GM11168 (cell line): Measurements from ENCODE around the gene PCDHB15.
"Not testable (repeated sequence)": the region's sequence is repeated elsewhere in the genome, so short reads cannot be mapped to it uniquely, and the experiment has no call there.

Experiments used
- in situ Hi-C: fragments of 300-500 bp; cut with MboI; formaldehyde crosslinking; loops from one replicate; pipeline ENCODE4 v1.12.0; 2022; ENCODE audit warnings: low sequenced_read_pairs; ENCODE audit not compliant: unreplicated experiment

Gene PCDHB15

GRCh38 chr5:141245250-141245717, at the start of gene PCDHB15:
TSS of gene PCDHB15 (plus strand) at chr5:141245395. CDS start at chr5:141245579, 184 bp downstream.
- in situ Hi-C loops, result no loop called here

- in situ Hi-C loops, result no loop called here
Observed at GRCh38 chr5:141196363-141196762, 48.8 kb upstream of the PCDHB15 start.

GRCh38 chr5:141199359-141200235, 45.6 kb upstream of the PCDHB15 start, which contains the start of gene PCDHB11:
TSS of gene PCDHB11 (plus strand) at chr5:141199627. CDS start at chr5:141199775, 148 bp downstream.
- in situ Hi-C loops, result no loop called here

- in situ Hi-C loops, result not testable (repeated sequence)
Observed at GRCh38 chr5:141201126-141201525, 44.1 kb upstream of the PCDHB15 start.

GRCh38 chr5:141201646-141202045, 43.5 kb upstream of the PCDHB15 start:
- in situ Hi-C loops, result not testable (repeated sequence)

- in situ Hi-C loops, result no loop called here
Observed at GRCh38 chr5:141208478-141208877, 36.7 kb upstream of the PCDHB15 start, which contains the start of gene PCDHB12. TSS of gene PCDHB12 (plus strand) at chr5:141208719. CDS start at chr5:141208908, 189 bp downstream.

- in situ Hi-C loops, result not testable (repeated sequence)
Observed at GRCh38 chr5:141210281-141210680, 34.9 kb upstream of the PCDHB15 start.

- in situ Hi-C loops, result not testable (repeated sequence)
Observed at GRCh38 chr5:141210849-141211248, 34.3 kb upstream of the PCDHB15 start.

GRCh38 chr5:141213656-141214339, 31.4 kb upstream of the PCDHB15 start, which contains the start of gene PCDHB13:
TSS of gene PCDHB13 (plus strand) at chr5:141213919. CDS start at chr5:141214124, 205 bp downstream.
- in situ Hi-C loops, result not testable (repeated sequence)

GRCh38 chr5:141214583-141214982, 30.6 kb upstream of the PCDHB15 start:
- in situ Hi-C loops, result not testable (repeated sequence)

- in situ Hi-C loops, result not testable (repeated sequence)
Observed at GRCh38 chr5:141215504-141215903, 29.7 kb upstream of the PCDHB15 start.

- in situ Hi-C loops, result not testable (repeated sequence)
Observed at GRCh38 chr5:141216035-141216434, 29.2 kb upstream of the PCDHB15 start.

- in situ Hi-C loops, result no loop called here
Observed at GRCh38 chr5:141223112-141223783, 21.9 kb upstream of the PCDHB15 start, which contains the start of gene PCDHB14. TSS of gene PCDHB14 (plus strand) at chr5:141223343. CDS start at chr5:141223506, 163 bp downstream.

GRCh38 chr5:141224844-141225243, 20.4 kb upstream of the PCDHB15 start:
- in situ Hi-C loops, result not testable (repeated sequence)

- in situ Hi-C loops, result not testable (repeated sequence)
Observed at GRCh38 chr5:141225421-141225820, 19.8 kb upstream of the PCDHB15 start.

GRCh38 chr5:141234109-141234667, 11.0 kb upstream of the PCDHB15 start:
- in situ Hi-C loops, result no loop called here

GRCh38 chr5:141235922-141236321, 9.3 kb upstream of the PCDHB15 start:
- in situ Hi-C loops, result not testable (repeated sequence)

GRCh38 chr5:141236516-141237313, 8.5 kb upstream of the PCDHB15 start:
- in situ Hi-C loops, result no loop called here

GRCh38 chr5:141241496-141241895, 3.7 kb upstream of the PCDHB15 start:
- in situ Hi-C loops, result no loop called here
